SU-DHL-6 (cell line): ENCODE measurements around the gene CHFR.

Experiments used
- H2AFZ ChIP-seq: fragments of 200-600 bp; sonication (generic); 2 replicates; pipeline ENCODE4 v1.6.1; 2014; ENCODE audit warnings: low read depth, mild to moderate bottlenecking, moderate library complexity, mixed read lengths, antibody characterized with exemption, low read length; ENCODE audit not compliant: severe bottlenecking
- H3F3A ChIP-seq: fragments of 200-600 bp; shearing (Covaris generic); 2 replicates; pipeline ENCODE4 v1.6.0; 2016; ENCODE audit warnings: antibody characterized with exemption, mild to moderate bottlenecking; ENCODE audit not compliant: insufficient read depth
- H3K27ac ChIP-seq: fragments of 200-600 bp; sonication (generic); 2 replicates; pipeline ENCODE4 v1.5.1; 2016; ENCODE audit warnings: low read depth, mild to moderate bottlenecking, low read length, moderate library complexity, mixed read lengths
- H3K27me3 ChIP-seq: fragments of 200-600 bp; sonication (generic), shearing (Covaris generic); 2 replicates; pipeline ENCODE4 v1.6.0; 2014; ENCODE audit warnings: mild to moderate bottlenecking, low read length
- H3K36me3 ChIP-seq: fragments of 200-600 bp; sonication (generic); 2 replicates; pipeline ENCODE4 v1.6.1; 2014; ENCODE audit warnings: mild to moderate bottlenecking, low read length, mixed read lengths
- H3K4me2 ChIP-seq: fragments of 300-600, 200-600 bp; shearing (Covaris generic), sonication (generic); 2 replicates; pipeline ENCODE4 v1.6.0; 2014; ENCODE audit warnings: low read length, low read depth, mild to moderate bottlenecking; ENCODE audit not compliant: poor library complexity, severe bottlenecking
- H3K4me3 ChIP-seq: fragments of 200-600 bp; sonication (generic); 2 replicates; pipeline ENCODE4 v1.5.1; 2014; ENCODE audit warnings: antibody characterized with exemption, low read length, mild to moderate bottlenecking, mixed read lengths; ENCODE audit not compliant: insufficient read depth, poor library complexity, severe bottlenecking
- H3K79me2 ChIP-seq: fragments of 200-600 bp; sonication (generic); 2 replicates; pipeline ENCODE4 v1.6.1; 2014; ENCODE audit warnings: mild to moderate bottlenecking, low read length, moderate library complexity; ENCODE audit not compliant: insufficient read depth
- H3K9ac ChIP-seq: fragments of 200-600 bp; sonication (generic); 2 replicates; pipeline ENCODE4 v1.7.0; 2014; ENCODE audit warnings: mild to moderate bottlenecking, low read length
- H3K9me2 ChIP-seq: fragments of 200-600 bp; sonication (generic); replicated peaks from 2 replicates; pipeline ENCODE4 v1.6.1; 2014; ENCODE audit warnings: low read length; ENCODE audit not compliant: insufficient read depth
- H3K9me3 ChIP-seq: fragments of 200-600 bp; sonication (generic); 2 replicates; pipeline ENCODE4 v1.6.1; 2014; ENCODE audit warnings: low read length, mixed read lengths; ENCODE audit not compliant: insufficient read depth
- H4K20me1 ChIP-seq: fragments of 200-600 bp; sonication (generic); 2 replicates; pipeline ENCODE4 v1.6.1; 2014; ENCODE audit warnings: low read depth, mild to moderate bottlenecking, antibody characterized with exemption, low read length, moderate library complexity, mixed read lengths
- CTCF ChIP-seq: fragments of 200-600 bp; sonication (generic); IDR thresholded peaks from one replicate; pipeline ENCODE4 v1.5.1; 2017; ENCODE audit warnings: antibody characterized with exemption, mild to moderate bottlenecking, low read length, moderate library complexity; ENCODE audit not compliant: insufficient read depth, poor library complexity, severe bottlenecking
- EZH2phosphoT487 ChIP-seq: fragments of 200-600 bp; sonication (generic), shearing (Covaris generic); conservative IDR thresholded peaks from 2 replicates; pipeline ENCODE4 v1.6.1; 2018; ENCODE audit warnings: mild to moderate bottlenecking, antibody characterized with exemption, low read length, moderate library complexity, mixed read lengths

The CHFR gene

GRCh38 chr12:132804426-132804861 is 83.0 kb downstream of the CHFR start:
- H3K9me3 ChIP-seq = no peaks in the 10 kb centered on the region
- no peak overlapping the region for H2AFZ ChIP-seq
- H3K36me3 ChIP-seq = no peaks in the 10 kb centered on the region; the same call in 1 of the 2 replicates
- H3K9ac ChIP-seq = no peak overlapping the region
- no peaks in the 10 kb centered on the region for H4K20me1 ChIP-seq
- H3K4me2 ChIP-seq = no peak overlapping the region
- no peaks in the 10 kb centered on the region for H3K9me2 ChIP-seq
- no peak overlapping the region for H3K4me3 ChIP-seq
- no peak overlapping the region for H3K27ac ChIP-seq
- H3K79me2 ChIP-seq = peaks cover 4% of the 10 kb centered on the region; the same call in 1 of the 2 replicates
- H3F3A ChIP-seq = no peaks in the 10 kb centered on the region
- no peak for TF ChIP-seq EZH2phosphoT487
- no peak for TF ChIP-seq CTCF
- no peaks in the 10 kb centered on the region for H3K27me3 ChIP-seq

- H2AFZ ChIP-seq = no peak overlapping the region
- H3F3A ChIP-seq = no peaks in the 10 kb centered on the region
- no peaks in the 10 kb centered on the region for H3K27me3 ChIP-seq
- H3K36me3 ChIP-seq = no peaks in the 10 kb centered on the region; the same call in 1 of the 2 replicates
- peaks cover 4% of the 10 kb centered on the region; the same call in 1 of the 2 replicates for H3K79me2 ChIP-seq
- TF ChIP-seq CTCF (no peak), EZH2phosphoT487 (no peak)
- H4K20me1 ChIP-seq = no peaks in the 10 kb centered on the region
- no peak overlapping the region for H3K27ac ChIP-seq
- H3K4me2 ChIP-seq = no peak overlapping the region
- H3K9me3 ChIP-seq = no peaks in the 10 kb centered on the region
- no peak overlapping the region for H3K4me3 ChIP-seq
- H3K9me2 ChIP-seq = no peaks in the 10 kb centered on the region
- H3K9ac ChIP-seq = no peak overlapping the region
Observed at GRCh38 chr12:132803888-132804287, 83.5 kb downstream of the CHFR start.

- H3K9ac ChIP-seq = no peak overlapping the region
- H3F3A ChIP-seq = no peaks in the 10 kb centered on the region
- no peak overlapping the region for H3K4me3 ChIP-seq
- no peak overlapping the region for H2AFZ ChIP-seq
- H3K27ac ChIP-seq = no peak overlapping the region
- TF ChIP-seq CTCF (no peak), EZH2phosphoT487 (no peak)
- no peaks in the 10 kb centered on the region; the same call in 1 of the 2 replicates for H3K36me3 ChIP-seq
- no peaks in the 10 kb centered on the region for H4K20me1 ChIP-seq
- H3K9me2 ChIP-seq = no peaks in the 10 kb centered on the region
- no peaks in the 10 kb centered on the region for H3K27me3 ChIP-seq
- no peaks in the 10 kb centered on the region for H3K9me3 ChIP-seq
- H3K79me2 ChIP-seq = peaks cover 4% of the 10 kb centered on the region; the same call in 1 of the 2 replicates
- H3K4me2 ChIP-seq = no peak overlapping the region
Observed at GRCh38 chr12:132803125-132803524, 84.3 kb downstream of the CHFR start.
